Body of pancreas (tissue), 4 donors: ENCODE data around the gene MCTP1.
"Not testable (repeated sequence)": the region's sequence is repeated elsewhere in the genome, so short reads cannot be mapped to it uniquely, and the experiment has no call there.

Source experiments
- CTCF ChIP-seq, 7 experiments: fragments of 450-650 bp in 4 of 7; fragments of 200-600 bp in 3 of 7; sonication (generic) in 3 of 7; IDR thresholded peaks; one replicate each; pipeline ENCODE4 v1.5.1; 2016 to 2019; ENCODE audit warnings: antibody characterized with exemption in 7 of 7
- POLR2A ChIP-seq, 3 donors: fragments of 450-650 bp; IDR thresholded peaks; one replicate each; pipeline ENCODE4 v1.6.1; 2016; ENCODE audit warnings: antibody characterized with exemption in 3 of 3, mild to moderate bottlenecking in 2 of 3

DNA sequence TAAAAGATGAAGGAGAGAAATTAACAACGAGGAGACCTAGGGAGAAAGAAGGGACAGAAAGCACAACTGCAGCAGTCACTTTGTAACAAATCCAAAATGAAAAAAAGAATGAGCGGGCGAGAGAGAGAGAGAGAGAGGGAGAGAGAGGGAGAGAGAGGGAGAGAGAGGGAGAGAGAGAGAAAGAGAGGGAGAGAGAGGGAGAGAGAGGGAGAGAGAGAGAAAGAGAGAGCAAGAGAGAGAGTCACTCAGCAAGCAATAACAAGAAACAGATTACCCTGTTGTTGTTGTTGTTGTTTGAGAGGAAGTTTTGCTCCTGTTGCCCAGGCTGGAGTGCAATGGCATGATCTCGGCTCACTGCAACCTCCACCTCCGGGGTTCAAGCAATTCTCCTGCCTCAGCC lies 77.1 kb downstream of the MCTP1 start:
- not testable (repeated sequence) for TF ChIP-seq CTCF, POLR2A (IDR thresholded peaks at IDR 0.05)
